Measurements from ENCODE around the gene BRD4.
A peak's percentile ranks its signal among the peaks of the same experiment; 100 is the strongest.

The BRD4 gene

GRCh38 chr19:15234431-15235130 lies 97.8 kb downstream of the BRD4 start:
- DNase-seq: no peak

GRCh38 chr19:15231271-15231670 lies 101.1 kb downstream of the BRD4 start:
- no peak for DNase-seq

DNA sequence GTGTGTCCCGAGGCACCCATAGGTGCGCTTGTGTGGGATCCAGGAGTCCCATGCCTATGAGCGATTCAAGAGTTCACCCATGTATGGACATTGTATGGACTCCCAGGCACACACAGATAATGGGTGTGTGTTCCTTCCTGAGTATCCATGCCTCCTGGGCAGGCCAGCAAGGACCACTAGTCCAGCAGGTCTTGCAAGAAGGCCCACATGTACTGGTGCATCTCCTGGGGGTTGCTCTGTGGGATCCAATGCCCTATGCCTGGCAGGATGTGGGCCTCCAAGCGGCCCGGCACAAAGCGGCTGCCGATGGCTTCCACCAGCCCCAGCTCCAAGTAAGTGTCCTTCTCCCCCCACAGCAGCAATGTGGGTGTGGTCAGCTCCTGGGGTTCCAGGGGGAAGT lies 105.1 kb downstream of the BRD4 start:
- no peak for DNase-seq

GRCh38 chr19:15225760-15226159 lies 106.6 kb downstream of the BRD4 start:
- DNase-seq: no peak

GRCh38 chr19:15223649-15224361 lies 108.5 kb downstream of the BRD4 start:
- DNase-seq: peak in 21 of 51 donors; percentile 5 to 71 (median 35)

GRCh38 chr19:15222738-15223648 lies 109.3 kb downstream of the BRD4 start:
- DNase-seq: peak in 50 of 51 donors; percentile 31 to 96 (median 86)

- DNase-seq: no peak
These were observed 111.5 kb downstream of the BRD4 start for GRCh38 chr19:15220833-15221232.

- DNase-seq: no peak
These were observed 113.8 kb downstream of the BRD4 start for GRCh38 chr19:15218501-15218900.

- DNase-seq: no peak
These were observed 116.0 kb downstream of the BRD4 start for GRCh38 chr19:15216363-15216762.

GRCh38 chr19:15213715-15214381 lies 118.5 kb downstream of the BRD4 start:
- DNase-seq: no peak

- DNase-seq: no peak
These were observed 119.6 kb downstream of the BRD4 start for GRCh38 chr19:15212711-15213110.

GRCh38 chr19:15210323-15210781 lies 122.0 kb downstream of the BRD4 start:
- DNase-seq: no peak

- DNase-seq: no peak
These were observed 130.8 kb downstream of the BRD4 start for GRCh38 chr19:15201374-15202023.

- DNase-seq: peak in 1 of 51 donors; percentile 15
These were observed 131.6 kb downstream of the BRD4 start, which contains the start of gene NOTCH3 for GRCh38 chr19:15200553-15201364. TSS of gene NOTCH3 (minus strand) at chr19:15200995. CDS start at chr19:15200905, 90 bp downstream.

- DNase-seq: peak in 3 of 51 donors; percentile 8 to 18 (median 8)
These were observed 132.4 kb downstream of the BRD4 start for GRCh38 chr19:15199661-15200552.

DNA sequence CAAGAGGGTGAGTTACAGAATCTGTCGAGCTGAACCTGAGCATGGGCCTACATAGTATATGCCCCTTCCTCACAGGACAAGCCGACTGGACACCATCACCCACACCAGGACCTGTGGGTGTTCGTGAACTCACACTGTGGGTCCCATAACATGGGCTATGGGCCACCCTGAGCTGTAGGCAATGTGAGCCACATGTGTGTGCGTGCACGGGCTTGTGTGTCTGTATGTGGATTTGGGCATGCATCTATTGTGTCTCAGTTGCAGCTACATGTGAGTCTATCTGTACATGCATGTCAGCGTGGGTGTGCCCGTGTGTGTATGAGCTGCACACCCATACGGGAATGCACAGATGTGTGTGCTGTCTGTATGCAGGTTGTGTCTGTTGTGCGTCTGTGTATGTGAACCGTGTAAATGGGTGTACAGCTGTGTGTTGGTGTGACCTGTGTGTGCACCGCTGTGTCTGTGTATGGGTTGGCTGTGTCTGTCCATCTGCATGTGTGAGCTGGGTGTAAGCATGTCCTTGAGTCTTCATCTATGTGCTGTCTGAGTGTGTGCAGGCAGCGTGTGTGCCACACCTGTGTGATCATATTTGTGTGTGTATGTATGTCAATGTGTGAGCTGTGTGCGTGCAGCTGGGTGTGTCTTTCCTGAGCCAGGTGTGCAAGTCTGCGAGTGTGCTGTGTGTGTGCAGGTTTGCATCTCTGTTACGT lies 133.2 kb downstream of the BRD4 start:
- no peak for DNase-seq

GRCh38 chr19:15197942-15198341 lies 134.4 kb downstream of the BRD4 start:
- no peak for DNase-seq

All from hypothalamus (tissue), 51 donors.